Tibial nerve (tissue), 4 donors: ENCODE results near the gene ARL6.

Experiments
- EP300 ChIP-seq, 2 donors: sonication (generic); formaldehyde crosslinking; IDR thresholded peaks; one replicate each; pipeline ENCODE4 v1.6.1; 2017; ENCODE audit warnings: antibody characterized with exemption in 2 of 2, mild to moderate bottlenecking in 1 of 2
- POLR2A ChIP-seq, 2 donors: fragments of 450-650 bp; IDR thresholded peaks; one replicate each; pipeline ENCODE4 v1.6.1; 2017; ENCODE audit warnings: antibody characterized with exemption in 2 of 2, mild to moderate bottlenecking in 2 of 2, moderate library complexity in 2 of 2
- TF ChIP-seq, protein P1 (sequence below), 5 experiments: fragments of 200-600 bp in 3 of 5; fragments of 450-650 bp in 2 of 5; sonication (generic) in 3 of 5; IDR thresholded peaks; one replicate each; pipeline ENCODE4 v1.5.1; 2016 to 2019; ENCODE audit warnings: antibody characterized with exemption in 5 of 5, mild to moderate bottlenecking in 3 of 5, moderate library complexity in 2 of 5

DNA sequence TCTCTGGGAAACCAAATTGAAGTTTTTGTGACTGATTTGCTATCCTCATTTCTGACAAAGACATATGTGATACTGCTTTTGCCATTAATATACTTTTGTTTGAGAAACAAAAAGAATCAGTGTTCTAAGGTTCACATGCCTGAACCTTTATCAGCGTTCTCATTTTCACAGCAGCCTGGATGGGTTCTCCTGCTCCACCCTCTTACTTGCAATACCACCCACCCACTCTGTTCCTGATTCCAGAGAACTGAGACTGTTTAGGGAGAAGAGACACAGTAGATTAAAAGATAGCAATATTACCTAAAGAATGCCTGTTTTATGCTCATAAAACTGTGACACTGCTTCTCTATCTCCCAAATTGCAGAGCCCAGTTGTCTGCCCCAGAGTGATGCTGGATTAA, 25.8 kb upstream of the ARL6 start:
- TF ChIP-seq POLR2A (IDR thresholded peaks at IDR 0.05) (no peak), EP300 (IDR thresholded peaks at IDR 0.05) (no peak)
- TF ChIP-seq, protein P1, sequence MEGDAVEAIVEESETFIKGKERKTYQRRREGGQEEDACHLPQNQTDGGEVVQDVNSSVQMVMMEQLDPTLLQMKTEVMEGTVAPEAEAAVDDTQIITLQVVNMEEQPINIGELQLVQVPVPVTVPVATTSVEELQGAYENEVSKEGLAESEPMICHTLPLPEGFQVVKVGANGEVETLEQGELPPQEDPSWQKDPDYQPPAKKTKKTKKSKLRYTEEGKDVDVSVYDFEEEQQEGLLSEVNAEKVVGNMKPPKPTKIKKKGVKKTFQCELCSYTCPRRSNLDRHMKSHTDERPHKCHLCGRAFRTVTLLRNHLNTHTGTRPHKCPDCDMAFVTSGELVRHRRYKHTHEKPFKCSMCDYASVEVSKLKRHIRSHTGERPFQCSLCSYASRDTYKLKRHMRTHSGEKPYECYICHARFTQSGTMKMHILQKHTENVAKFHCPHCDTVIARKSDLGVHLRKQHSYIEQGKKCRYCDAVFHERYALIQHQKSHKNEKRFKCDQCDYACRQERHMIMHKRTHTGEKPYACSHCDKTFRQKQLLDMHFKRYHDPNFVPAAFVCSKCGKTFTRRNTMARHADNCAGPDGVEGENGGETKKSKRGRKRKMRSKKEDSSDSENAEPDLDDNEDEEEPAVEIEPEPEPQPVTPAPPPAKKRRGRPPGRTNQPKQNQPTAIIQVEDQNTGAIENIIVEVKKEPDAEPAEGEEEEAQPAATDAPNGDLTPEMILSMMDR (IDR thresholded peaks at IDR 0.05): no peak
